Measurements from ENCODE around the gene TMEM203.

The TMEM203 gene

GRCh38 chr9:137211532-137211931, 6.1 kb upstream of the TMEM203 start:
- Histone ChIP-seq H3K4me3 (ENCODE audit: low read depth, low read length) (no peak overlapping the region), H3K4me1 (ENCODE audit: control insufficient read depth, insufficient read depth, low read length) (peaks cover 3% of the 10 kb centered on the region; the same call in 1 of the 2 replicates), H3K27me3 (ENCODE audit: control insufficient read depth, insufficient read depth, low read length) (no peaks in the 10 kb centered on the region), H3K36me3 (ENCODE audit: control insufficient read depth, insufficient read depth, low read length) (peaks cover 61% of the 10 kb centered on the region), H3K9me3 (ENCODE audit: control insufficient read depth, insufficient read depth, low read depth, low read length) (no peaks in the 10 kb centered on the region), H3K27ac (ENCODE audit: low read depth, low read length) (no peak overlapping the region), H3K9ac (ENCODE audit: low read length) (no peak overlapping the region)

- Histone ChIP-seq H3K27me3 (ENCODE audit: control insufficient read depth, insufficient read depth, low read length) (no peaks in the 10 kb centered on the region), H3K36me3 (ENCODE audit: control insufficient read depth, insufficient read depth, low read length) (peaks cover 29% of the 10 kb centered on the region), H3K4me1 (ENCODE audit: control insufficient read depth, insufficient read depth, low read length) (peaks cover 17% of the 10 kb centered on the region; the same call in 1 of the 2 replicates), H3K9ac (ENCODE audit: low read length) (no peak overlapping the region), H3K9me3 (ENCODE audit: control insufficient read depth, insufficient read depth, low read depth, low read length) (no peaks in the 10 kb centered on the region), H3K4me3 (ENCODE audit: low read depth, low read length) (peak overlapping the region; percentile 100), H3K27ac (ENCODE audit: low read depth, low read length) (no peak overlapping the region)
These were observed 1.2 kb upstream of the TMEM203 start for GRCh38 chr9:137206602-137207001.

- Histone ChIP-seq H3K9ac (ENCODE audit: low read length) (peak overlapping the region; percentile 97), H3K9me3 (ENCODE audit: control insufficient read depth, insufficient read depth, low read depth, low read length) (no peaks in the 10 kb centered on the region), H3K27ac (ENCODE audit: low read depth, low read length) (peak overlapping the region; percentile 90; the same call in 1 of the 2 replicates), H3K4me1 (ENCODE audit: control insufficient read depth, insufficient read depth, low read length) (peaks cover 17% of the 10 kb centered on the region; the same call in 1 of the 2 replicates), H3K36me3 (ENCODE audit: control insufficient read depth, insufficient read depth, low read length) (peaks cover 22% of the 10 kb centered on the region), H3K4me3 (ENCODE audit: low read depth, low read length) (peak overlapping the region; percentile 100), H3K27me3 (ENCODE audit: control insufficient read depth, insufficient read depth, low read length) (no peaks in the 10 kb centered on the region)
These were observed 720 bp downstream of the TMEM203 start for GRCh38 chr9:137204731-137205125.

- Histone ChIP-seq H3K27ac (ENCODE audit: low read depth, low read length) (no peak overlapping the region), H3K27me3 (ENCODE audit: control insufficient read depth, insufficient read depth, low read length) (no peaks in the 10 kb centered on the region), H3K4me1 (ENCODE audit: control insufficient read depth, insufficient read depth, low read length) (peaks cover 33% of the 10 kb centered on the region), H3K9me3 (ENCODE audit: control insufficient read depth, insufficient read depth, low read depth, low read length) (no peaks in the 10 kb centered on the region), H3K9ac (ENCODE audit: low read length) (no peak overlapping the region), H3K4me3 (ENCODE audit: low read depth, low read length) (no peak overlapping the region), H3K36me3 (ENCODE audit: control insufficient read depth, insufficient read depth, low read length) (peaks cover 14% of the 10 kb centered on the region)
These were observed 2.5 kb downstream of the TMEM203 start for GRCh38 chr9:137202966-137203365.

- no peaks in the 10 kb centered on the region for H3K27me3 ChIP-seq (ENCODE audit: control insufficient read depth, insufficient read depth, low read length)
- H3K9ac ChIP-seq (ENCODE audit: low read length), result peak overlapping the region; percentile 80
- peak overlapping the region; percentile 89 for H3K4me3 ChIP-seq (ENCODE audit: low read depth, low read length)
- H3K9me3 ChIP-seq (ENCODE audit: control insufficient read depth, insufficient read depth, low read depth, low read length), result no peaks in the 10 kb centered on the region
- H3K27ac ChIP-seq (ENCODE audit: low read depth, low read length), result no peak overlapping the region
- peaks cover 28% of the 10 kb centered on the region for H3K4me1 ChIP-seq (ENCODE audit: control insufficient read depth, insufficient read depth, low read length)
- H3K36me3 ChIP-seq (ENCODE audit: control insufficient read depth, insufficient read depth, low read length), result peaks cover 4% of the 10 kb centered on the region; the same call in 1 of the 2 replicates
These were observed 4.1 kb downstream of the TMEM203 start for GRCh38 chr9:137201205-137201868.

GRCh38 chr9:137200311-137201204, 4.9 kb downstream of the TMEM203 start, which contains the start of gene TPRN:
TSS of gene TPRN (minus strand) at chr9:137200741. CDS start at chr9:137200711, 30 bp downstream.
- Histone ChIP-seq H3K4me1 (ENCODE audit: control insufficient read depth, insufficient read depth, low read length) (peaks cover 25% of the 10 kb centered on the region), H3K27me3 (ENCODE audit: control insufficient read depth, insufficient read depth, low read length) (no peaks in the 10 kb centered on the region), H3K36me3 (ENCODE audit: control insufficient read depth, insufficient read depth, low read length) (peaks cover 4% of the 10 kb centered on the region; the same call in 1 of the 2 replicates), H3K4me3 (ENCODE audit: low read depth, low read length) (peak within 1 kb of the TSS; percentile 89), H3K9ac (ENCODE audit: low read length) (peak within 1 kb of the TSS; percentile 80), H3K27ac (ENCODE audit: low read depth, low read length) (no peak within 1 kb of the TSS), H3K9me3 (ENCODE audit: control insufficient read depth, insufficient read depth, low read depth, low read length) (no peaks in the 10 kb centered on the region)

GRCh38 chr9:137199411-137200121, 5.9 kb downstream of the TMEM203 start:
- Histone ChIP-seq H3K4me3 (ENCODE audit: low read depth, low read length) (peak overlapping the region; percentile 50), H3K4me1 (ENCODE audit: control insufficient read depth, insufficient read depth, low read length) (peaks cover 31% of the 10 kb centered on the region), H3K27ac (ENCODE audit: low read depth, low read length) (no peak overlapping the region)

GRCh38 chr9:137198902-137199283, 6.6 kb downstream of the TMEM203 start:
- no peaks in the 10 kb centered on the region for H3K9me3 ChIP-seq (ENCODE audit: control insufficient read depth, insufficient read depth, low read depth, low read length)
- H3K9ac ChIP-seq (ENCODE audit: low read length), result no peak overlapping the region
- H3K36me3 ChIP-seq (ENCODE audit: control insufficient read depth, insufficient read depth, low read length), result peaks cover 2% of the 10 kb centered on the region; the same call in 1 of the 2 replicates
- peak overlapping the region; percentile 50 for H3K4me3 ChIP-seq (ENCODE audit: low read depth, low read length)
- peaks cover 30% of the 10 kb centered on the region for H3K4me1 ChIP-seq (ENCODE audit: control insufficient read depth, insufficient read depth, low read length)
- H3K27me3 ChIP-seq (ENCODE audit: control insufficient read depth, insufficient read depth, low read length), result no peaks in the 10 kb centered on the region
- no peak overlapping the region for H3K27ac ChIP-seq (ENCODE audit: low read depth, low read length)

More at GRCh38 chr9:137199411-137200121, 5.9 kb downstream of the TMEM203 start:
- Histone ChIP-seq H3K9me3 (ENCODE audit: control insufficient read depth, insufficient read depth, low read depth, low read length) (no peaks in the 10 kb centered on the region), H3K36me3 (ENCODE audit: control insufficient read depth, insufficient read depth, low read length) (peaks cover 4% of the 10 kb centered on the region; the same call in 1 of the 2 replicates), H3K27me3 (ENCODE audit: control insufficient read depth, insufficient read depth, low read length) (no peaks in the 10 kb centered on the region), H3K9ac (ENCODE audit: low read length) (peak overlapping the region; percentile 27)

- Histone ChIP-seq H3K36me3 (ENCODE audit: control insufficient read depth, insufficient read depth, low read length) (no peaks in the 10 kb centered on the region), H3K4me1 (ENCODE audit: control insufficient read depth, insufficient read depth, low read length) (peaks cover 30% of the 10 kb centered on the region), H3K27me3 (ENCODE audit: control insufficient read depth, insufficient read depth, low read length) (no peaks in the 10 kb centered on the region), H3K4me3 (ENCODE audit: low read depth, low read length) (peak overlapping the region; percentile 50), H3K9me3 (ENCODE audit: control insufficient read depth, insufficient read depth, low read depth, low read length) (no peaks in the 10 kb centered on the region), H3K27ac (ENCODE audit: low read depth, low read length) (no peak overlapping the region), H3K9ac (ENCODE audit: low read length) (no peak overlapping the region)
These were observed 7.2 kb downstream of the TMEM203 start for GRCh38 chr9:137198051-137198901.

Data from HUES6 (cell line).